OCI-LY1 (cell line): Measurements from ENCODE around the gene AMZ1.

Experiments used
- H2AFZ ChIP-seq: fragments of 200-600 bp; sonication (generic), shearing (Covaris generic); 2 replicates; pipeline ENCODE4 v1.6.0; 2014; ENCODE audit warnings: antibody characterized with exemption, mild to moderate bottlenecking, low read length
- H3F3A ChIP-seq: fragments of 200-600 bp; sonication (generic), shearing (Covaris generic); 2 replicates; pipeline ENCODE4 v1.6.0; 2014; ENCODE audit warnings: mild to moderate bottlenecking, antibody characterized with exemption, low read length, moderate library complexity; ENCODE audit not compliant: insufficient read depth
- H3K27ac ChIP-seq: fragments of 200-600 bp; sonication (generic); 2 replicates; pipeline ENCODE4 v1.5.1; 2014; ENCODE audit warnings: low read length, mixed run types, mild to moderate bottlenecking, low read depth; ENCODE audit not compliant: poor library complexity, severe bottlenecking
- H3K27me3 ChIP-seq: fragments of 200-600 bp; sonication (generic); 2 replicates; pipeline ENCODE4 v1.6.0; 2014; ENCODE audit warnings: antibody characterized with exemption, mild to moderate bottlenecking, low read length, moderate library complexity; ENCODE audit not compliant: insufficient read depth
- H3K36me3 ChIP-seq: fragments of 200-600 bp; sonication (generic); 2 replicates; pipeline ENCODE4 v1.6.1; 2014; ENCODE audit warnings: mild to moderate bottlenecking, antibody characterized with exemption, low read length, moderate library complexity, mixed read lengths; ENCODE audit not compliant: insufficient read depth
- H3K4me1 ChIP-seq: fragments of 200-600 bp; sonication (generic); 2 replicates; pipeline ENCODE4 v1.5.1; 2014; ENCODE audit warnings: mild to moderate bottlenecking, low read length, moderate library complexity; ENCODE audit not compliant: insufficient read depth, severe bottlenecking
- H3K4me2 ChIP-seq: fragments of 200-600 bp; sonication (generic), shearing (Covaris generic); 2 replicates; pipeline ENCODE4 v1.6.1; 2014; ENCODE audit warnings: low read length
- H3K4me3 ChIP-seq: fragments of 200-600 bp; sonication (generic); 2 replicates; pipeline ENCODE4 v1.5.1; 2014; ENCODE audit warnings: low read length, low read depth, mild to moderate bottlenecking, mixed read lengths; ENCODE audit not compliant: poor library complexity, severe bottlenecking
- H3K79me2 ChIP-seq: fragments of 200-600 bp; shearing (Covaris generic); 2 replicates; pipeline ENCODE4 v1.6.1; 2016; ENCODE audit warnings: mixed run types, low read length, mixed read lengths; ENCODE audit not compliant: insufficient read depth
- H3K9ac ChIP-seq: fragments of 200-600 bp; sonication (generic), shearing (Covaris generic); 2 replicates; pipeline ENCODE4 v1.6.1; 2014; ENCODE audit warnings: mild to moderate bottlenecking, low read length, mixed read lengths
- H3K9me2 ChIP-seq: fragments of 200-600 bp; sonication (generic), shearing (Covaris generic); 2 replicates; pipeline ENCODE4 v1.6.1; 2014; ENCODE audit warnings: low read depth, mild to moderate bottlenecking, low read length, mixed read lengths
- H3K9me3 ChIP-seq: fragments of 200-600 bp; shearing (Covaris generic); 2 replicates; pipeline ENCODE4 v1.6.1; 2014; ENCODE audit warnings: low read length, mixed read lengths
- H4K20me1 ChIP-seq: fragments of 200-600 bp; sonication (generic), shearing (Covaris generic); 2 replicates; pipeline ENCODE4 v1.6.0; 2016; ENCODE audit warnings: mild to moderate bottlenecking, low read length; ENCODE audit not compliant: insufficient read depth
- EZH2 ChIP-seq: fragments of 200-600 bp; sonication (generic), shearing (Covaris generic); IDR thresholded peaks from 2 replicates; pipeline ENCODE4 v1.8.0; 2017; ENCODE audit warnings: borderline replicate concordance, mixed run types, mild to moderate bottlenecking, antibody characterized with exemption, low read length, moderate library complexity, mixed read lengths
- TF ChIP-seq, protein P1 (sequence below): fragments of 200-600 bp; sonication (generic), shearing (Covaris generic); IDR thresholded peaks from 2 replicates; pipeline ENCODE4 v1.5.1; 2017; ENCODE audit warnings: mild to moderate bottlenecking, antibody characterized with exemption, low read length, moderate library complexity, mixed read lengths

AMZ1 gene

DNA sequence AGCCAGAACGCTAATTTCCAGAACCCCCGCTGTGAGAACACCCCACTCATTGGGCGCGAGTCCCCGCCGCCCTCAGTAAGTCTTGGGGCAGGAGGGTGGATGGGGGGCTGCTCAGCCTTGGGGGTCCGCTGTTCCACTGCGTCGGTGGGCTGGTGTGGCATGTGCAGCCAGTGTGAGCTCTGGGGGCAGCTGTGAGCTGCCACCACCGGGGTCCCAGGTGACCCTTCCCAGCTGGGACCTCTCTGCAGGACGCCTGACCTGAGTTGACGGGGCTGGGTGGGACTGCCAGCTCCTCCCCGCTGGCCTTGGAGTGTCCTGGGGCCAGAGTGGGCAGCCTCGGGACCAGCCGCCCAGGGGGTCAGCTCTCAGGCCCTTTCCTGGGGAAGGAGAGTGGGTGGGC is 29.1 kb upstream of the AMZ1 start:
- H3K4me3 ChIP-seq = no peak overlapping the region
- H3K4me1 ChIP-seq = no peaks in the 10 kb centered on the region
- no peak overlapping the region for H2AFZ ChIP-seq
- no peaks in the 10 kb centered on the region for H3K79me2 ChIP-seq
- no peaks in the 10 kb centered on the region for H3K9me2 ChIP-seq
- no peak overlapping the region for H3K4me2 ChIP-seq
- no peak overlapping the region for H3K27ac ChIP-seq
- no peaks in the 10 kb centered on the region for H3K36me3 ChIP-seq
- H3K9me3 ChIP-seq = no peaks in the 10 kb centered on the region
- no peak overlapping the region for H3K9ac ChIP-seq
- TF ChIP-seq, protein P1, sequence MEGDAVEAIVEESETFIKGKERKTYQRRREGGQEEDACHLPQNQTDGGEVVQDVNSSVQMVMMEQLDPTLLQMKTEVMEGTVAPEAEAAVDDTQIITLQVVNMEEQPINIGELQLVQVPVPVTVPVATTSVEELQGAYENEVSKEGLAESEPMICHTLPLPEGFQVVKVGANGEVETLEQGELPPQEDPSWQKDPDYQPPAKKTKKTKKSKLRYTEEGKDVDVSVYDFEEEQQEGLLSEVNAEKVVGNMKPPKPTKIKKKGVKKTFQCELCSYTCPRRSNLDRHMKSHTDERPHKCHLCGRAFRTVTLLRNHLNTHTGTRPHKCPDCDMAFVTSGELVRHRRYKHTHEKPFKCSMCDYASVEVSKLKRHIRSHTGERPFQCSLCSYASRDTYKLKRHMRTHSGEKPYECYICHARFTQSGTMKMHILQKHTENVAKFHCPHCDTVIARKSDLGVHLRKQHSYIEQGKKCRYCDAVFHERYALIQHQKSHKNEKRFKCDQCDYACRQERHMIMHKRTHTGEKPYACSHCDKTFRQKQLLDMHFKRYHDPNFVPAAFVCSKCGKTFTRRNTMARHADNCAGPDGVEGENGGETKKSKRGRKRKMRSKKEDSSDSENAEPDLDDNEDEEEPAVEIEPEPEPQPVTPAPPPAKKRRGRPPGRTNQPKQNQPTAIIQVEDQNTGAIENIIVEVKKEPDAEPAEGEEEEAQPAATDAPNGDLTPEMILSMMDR = no peak
- TF ChIP-seq EZH2 = no peak
- no peaks in the 10 kb centered on the region for H4K20me1 ChIP-seq
- no peaks in the 10 kb centered on the region for H3K27me3 ChIP-seq
- no peaks in the 10 kb centered on the region for H3F3A ChIP-seq

- Histone ChIP-seq H3K4me1 (no peaks in the 10 kb centered on the region), H3K9me2 (no peaks in the 10 kb centered on the region), H3K79me2 (no peaks in the 10 kb centered on the region), H3F3A (no peaks in the 10 kb centered on the region), H2AFZ (no peak overlapping the region), H3K27me3 (no peaks in the 10 kb centered on the region), H4K20me1 (no peaks in the 10 kb centered on the region), H3K36me3 (no peaks in the 10 kb centered on the region), H3K9me3 (no peaks in the 10 kb centered on the region), H3K27ac (no peak overlapping the region), H3K4me3 (no peak overlapping the region), H3K4me2 (no peak overlapping the region), H3K9ac (no peak overlapping the region)
- TF ChIP-seq EZH2 = no peak
- TF ChIP-seq, protein P1 = no peak
These were observed 28.2 kb upstream of the AMZ1 start for GRCh38 chr7:2659556-2660358.

DNA sequence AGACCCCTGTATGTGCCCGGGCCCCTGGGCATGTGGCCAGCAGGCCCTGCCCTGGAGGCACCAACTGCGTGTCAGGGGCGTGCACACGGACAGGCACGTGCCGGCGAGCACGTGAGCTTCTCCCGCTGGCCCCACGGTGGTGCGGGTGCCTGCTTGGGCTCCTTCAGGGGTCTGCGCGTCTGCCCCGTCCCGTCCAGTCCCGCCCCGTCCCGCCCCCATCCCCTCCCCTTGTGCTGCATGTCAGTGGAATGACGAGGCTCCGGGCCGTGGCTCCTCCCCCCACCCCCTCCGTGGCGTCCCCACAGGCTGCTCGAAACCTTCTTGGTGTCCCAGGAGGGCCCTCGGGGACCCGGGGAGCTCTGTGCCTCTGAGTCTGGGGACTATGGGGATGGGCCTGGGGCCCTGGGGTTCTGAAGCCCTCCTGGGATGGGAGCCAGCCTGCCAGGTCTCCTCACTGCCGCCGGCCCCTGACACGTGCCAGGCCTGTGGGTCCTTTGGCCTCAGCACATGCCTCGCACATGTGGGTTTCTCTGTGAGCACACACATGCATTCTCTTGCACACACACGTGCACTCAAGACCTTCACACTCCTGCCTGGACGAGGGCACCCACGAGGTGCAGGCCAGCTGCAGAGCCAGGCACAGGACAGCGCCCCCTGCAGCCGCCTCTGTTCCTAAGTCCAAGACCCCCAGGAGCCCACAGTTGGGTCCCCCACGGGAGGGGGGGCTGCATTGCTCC is 27.5 kb upstream of the AMZ1 start:
- Histone ChIP-seq H4K20me1 (no peaks in the 10 kb centered on the region), H3K36me3 (no peaks in the 10 kb centered on the region), H3K9ac (no peak overlapping the region), H3K27ac (no peak overlapping the region), H3K4me3 (no peak overlapping the region), H3K27me3 (no peaks in the 10 kb centered on the region), H3K9me3 (no peaks in the 10 kb centered on the region), H2AFZ (no peak overlapping the region), H3K4me2 (no peak overlapping the region), H3K79me2 (no peaks in the 10 kb centered on the region), H3K9me2 (no peaks in the 10 kb centered on the region), H3F3A (no peaks in the 10 kb centered on the region), H3K4me1 (no peaks in the 10 kb centered on the region)
- TF ChIP-seq EZH2 = no peak
- TF ChIP-seq, protein P1 = peak; percentile 50
